DMS79 treated with DMSO at 0.1 percent for 48 hours (cell line): Measurements from ENCODE around the gene LEFTY1.
A peak's percentile ranks its signal among the peaks of the same experiment; 100 is the strongest.

ENCODE experiments used
- DNase-seq: peaks from one replicate; lab custom pipeline; 2025; lab: John Stamatoyannopoulos, UW

LEFTY1 gene

DNA sequence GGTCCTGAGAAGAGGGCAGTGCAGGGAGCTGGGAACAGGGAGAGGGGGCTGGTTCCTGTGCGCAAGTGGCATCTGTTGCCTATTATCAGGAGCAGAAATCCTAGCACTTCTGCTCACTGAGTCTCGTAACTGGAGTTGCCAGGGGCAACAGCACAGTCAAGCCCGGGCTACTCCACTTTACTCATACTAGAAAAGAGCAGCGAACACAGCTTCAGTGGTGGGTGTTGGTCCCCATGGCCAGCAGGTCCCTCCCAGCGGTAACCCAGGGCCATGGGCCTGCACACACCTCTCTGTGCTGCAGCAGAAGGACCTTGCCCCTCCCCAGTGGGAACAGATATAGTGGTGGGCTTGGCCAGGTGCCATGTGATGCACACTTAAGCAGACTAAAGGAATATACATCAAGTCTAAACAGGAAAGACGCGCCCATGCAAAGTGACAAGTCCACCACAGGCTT is 26.6 kb upstream of the LEFTY1 start:
- DNase-seq: peak; percentile 88

DNA sequence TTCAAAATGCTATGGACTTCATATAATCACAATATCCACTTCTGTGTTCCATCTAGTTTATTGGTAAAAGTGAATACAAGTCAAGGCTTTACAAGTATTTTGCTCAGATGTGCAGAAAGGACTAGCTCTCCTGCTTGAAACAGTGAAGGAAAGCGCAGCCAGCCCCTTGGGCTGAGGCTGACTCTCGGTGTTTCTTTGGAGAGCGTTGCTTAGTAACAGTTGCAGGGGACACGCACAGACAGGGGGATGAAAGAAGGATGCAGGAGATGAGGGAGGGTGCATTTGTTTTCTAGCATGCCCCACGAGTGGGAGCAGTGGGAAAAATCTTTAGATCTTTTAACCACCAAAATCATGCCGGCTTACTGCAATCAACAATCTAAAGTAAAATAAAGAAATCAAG is 26.0 kb upstream of the LEFTY1 start:
- no peak for DNase-seq

DNA sequence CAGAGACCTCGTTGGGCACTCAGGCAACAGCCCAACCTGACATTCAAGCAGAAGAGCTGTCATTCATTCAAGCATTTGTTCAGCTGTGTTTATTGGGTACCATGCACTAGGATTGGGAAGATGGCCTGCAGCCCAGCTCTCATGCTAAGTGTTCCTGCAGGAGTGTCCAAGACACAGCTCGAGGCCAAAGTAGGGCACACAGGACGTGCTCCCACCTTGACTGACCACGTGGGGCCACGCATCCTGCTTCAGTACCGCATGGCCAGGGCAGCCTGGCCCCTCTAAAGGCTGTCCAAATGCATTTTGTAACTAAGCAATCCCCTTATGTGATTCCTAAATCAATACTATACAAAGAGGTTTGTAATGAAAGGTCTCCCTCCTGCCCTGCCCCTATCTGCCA is 25.4 kb upstream of the LEFTY1 start:
- no peak for DNase-seq

DNA sequence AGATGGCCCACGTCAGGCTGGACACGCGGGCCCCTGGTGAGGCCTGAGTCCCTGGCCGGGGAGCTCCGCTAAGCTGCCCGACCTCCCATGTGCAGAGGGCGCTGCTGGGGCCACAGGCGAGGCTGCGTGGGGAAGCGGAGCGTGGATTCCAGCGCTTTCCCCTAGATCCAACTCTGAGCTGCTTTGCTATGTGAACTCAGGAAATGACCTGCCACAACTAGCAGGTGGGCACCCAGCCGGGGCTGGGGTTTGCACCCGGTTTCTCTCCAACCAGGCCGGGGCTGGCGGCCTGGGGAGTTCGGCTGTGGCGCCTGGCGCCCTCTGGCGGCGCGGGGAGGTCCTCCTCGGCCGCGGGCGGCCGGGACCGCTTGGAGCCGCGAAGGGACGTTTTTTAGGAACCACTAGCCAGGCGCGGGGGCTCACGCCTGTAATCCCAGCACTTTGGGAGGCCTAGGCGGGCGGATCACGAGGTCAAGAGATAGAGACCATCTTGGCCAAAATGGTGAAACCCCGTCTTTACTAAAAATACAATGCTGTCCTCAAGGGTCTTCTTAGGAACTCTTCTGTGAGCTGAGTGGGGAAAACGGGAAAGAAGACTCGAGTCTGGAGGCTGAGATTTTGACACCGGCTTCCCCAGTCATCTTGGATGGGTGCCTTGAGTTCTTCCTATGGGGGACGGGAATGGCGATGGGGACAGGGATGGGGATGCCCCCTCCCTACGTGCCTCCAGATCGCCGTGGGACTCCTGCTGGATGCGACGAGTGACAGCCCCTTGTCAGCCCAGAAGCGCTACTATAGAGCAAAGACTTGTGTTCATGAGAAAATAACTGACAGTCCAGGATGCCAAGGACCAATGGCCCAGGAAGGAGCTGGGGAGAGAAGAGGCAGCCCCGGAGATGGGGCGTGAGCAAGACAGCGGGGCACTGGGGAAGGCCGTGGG is 22.5 kb upstream of the LEFTY1 start:
- DNase-seq: no peak

DNA sequence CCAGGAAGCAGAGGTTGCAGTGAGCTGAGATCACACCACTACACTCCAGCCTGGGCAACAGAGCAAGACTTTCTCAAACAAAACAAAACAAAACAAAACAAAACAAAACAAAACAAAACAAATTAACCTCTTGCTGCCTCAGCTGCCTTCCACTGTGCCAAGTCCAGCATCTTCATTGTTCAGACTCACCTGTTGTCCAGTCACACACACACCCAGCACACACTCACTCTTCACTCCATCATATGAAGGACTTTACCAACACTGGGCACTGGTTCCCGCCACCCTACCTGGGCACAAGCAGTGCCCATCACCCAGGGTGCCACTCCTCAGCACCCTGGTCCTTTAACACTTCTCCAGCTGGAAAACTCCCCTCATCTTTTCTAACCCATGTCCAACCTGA is 20.5 kb upstream of the LEFTY1 start:
- DNase-seq: no peak

DNA sequence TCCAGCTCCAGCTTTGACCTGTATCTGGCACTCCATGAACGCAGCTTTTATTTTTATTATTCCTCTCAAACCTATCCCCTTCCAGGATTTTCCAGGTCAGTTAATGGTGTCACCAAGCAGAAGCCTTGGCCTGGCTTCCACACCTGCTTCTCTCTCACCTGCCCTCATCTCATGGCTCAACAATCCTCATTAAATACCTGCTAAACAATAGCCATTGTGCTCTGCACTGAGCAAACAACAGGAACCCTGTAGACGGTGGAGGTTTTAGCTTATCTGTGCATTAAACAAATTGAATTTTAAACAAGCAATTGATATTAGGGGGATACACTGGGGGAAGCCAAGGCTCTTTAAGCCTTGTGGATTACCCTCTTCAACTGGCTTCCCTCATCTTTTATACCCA is 19.8 kb upstream of the LEFTY1 start:
- peak; percentile 47 for DNase-seq

DNA sequence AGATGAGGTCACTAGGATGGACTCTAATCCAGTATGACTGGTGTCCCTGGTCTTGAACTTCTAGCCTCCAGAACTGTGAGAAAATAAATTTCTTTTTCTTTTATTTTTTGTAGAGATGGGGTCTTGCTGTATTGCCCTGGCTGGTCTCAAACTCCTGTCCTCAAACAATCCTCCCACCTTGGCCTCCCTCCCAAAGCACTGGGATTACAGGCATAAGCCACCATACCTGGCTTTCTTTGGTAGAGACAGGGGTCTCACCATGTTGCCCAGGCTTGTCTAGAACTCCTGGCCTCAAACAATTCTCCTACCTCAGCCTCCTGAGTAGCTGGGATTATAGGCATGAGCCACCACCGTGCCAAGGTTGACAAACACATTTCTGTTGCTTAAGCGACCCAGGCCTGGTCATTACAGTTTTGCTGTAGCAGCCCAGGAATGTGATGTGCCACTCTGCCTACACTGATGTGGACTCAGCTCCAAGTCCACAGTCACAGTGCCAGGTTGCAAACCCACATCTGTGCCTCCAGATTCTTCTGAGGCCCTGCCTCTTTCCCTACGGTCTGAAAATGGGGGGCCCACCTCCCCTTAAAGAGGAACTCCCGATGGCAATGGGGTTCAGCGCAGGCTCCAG is 19.2 kb upstream of the LEFTY1 start:
- no peak for DNase-seq

DNA sequence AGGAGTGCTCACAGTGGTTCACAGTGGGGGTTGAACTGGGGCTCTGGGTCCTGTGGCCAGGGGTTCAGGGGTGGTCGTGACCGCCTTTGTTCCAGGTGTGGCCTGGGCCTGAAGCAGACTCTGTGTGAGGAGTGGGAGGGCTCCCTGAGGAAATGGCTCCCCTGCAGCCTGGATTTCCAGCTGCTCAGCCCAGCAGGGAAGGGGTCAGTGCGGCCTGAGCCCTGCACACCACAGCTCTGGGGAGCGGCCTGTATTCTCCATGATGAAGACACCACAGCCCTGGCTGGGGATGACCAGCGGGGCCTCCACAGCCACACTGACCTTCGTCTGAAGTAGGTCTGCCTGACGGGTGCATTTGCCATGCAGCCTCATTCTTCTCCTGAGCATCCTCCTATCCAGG is 18.4 kb upstream of the LEFTY1 start:
- no peak for DNase-seq

DNA sequence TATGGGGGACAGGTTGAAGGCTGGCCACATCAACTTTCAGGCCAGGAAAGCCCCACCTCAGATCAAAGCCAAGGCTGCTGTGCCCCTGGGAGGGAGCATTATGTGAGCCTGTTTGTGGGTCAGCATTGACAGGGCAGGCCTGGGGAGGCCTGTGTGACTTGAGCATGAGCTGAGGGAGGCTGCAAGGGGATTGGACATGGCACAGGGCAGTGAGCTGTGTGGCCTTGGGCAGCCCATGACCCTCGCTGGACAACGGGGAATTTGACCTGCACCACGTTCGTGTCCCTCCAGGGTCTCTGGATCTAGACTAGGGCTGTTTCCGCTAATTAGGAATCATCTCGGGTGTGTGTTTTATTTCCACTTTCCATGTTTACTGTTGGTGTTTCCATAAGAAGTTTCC is 17.5 kb upstream of the LEFTY1 start:
- DNase-seq: no peak

DNA sequence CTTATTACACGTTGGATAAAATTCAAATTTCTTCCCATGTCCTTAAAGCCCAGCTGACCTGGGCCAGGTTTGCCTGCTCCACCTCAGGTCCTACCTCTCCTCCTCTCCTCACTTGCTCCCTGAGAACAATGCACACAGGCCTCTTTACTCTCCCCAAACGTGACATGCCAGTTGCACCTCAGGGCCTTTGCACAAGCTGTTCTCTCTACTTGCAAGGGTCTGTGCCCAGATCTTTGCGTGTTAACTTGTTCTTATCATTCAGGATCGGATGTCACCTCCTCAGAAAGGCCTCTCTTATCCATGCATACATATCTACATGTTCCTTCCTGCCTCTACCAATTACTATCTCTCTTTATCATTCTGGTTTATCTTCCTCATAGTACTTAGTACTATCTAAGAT is 14.7 kb upstream of the LEFTY1 start:
- DNase-seq: no peak

DNA sequence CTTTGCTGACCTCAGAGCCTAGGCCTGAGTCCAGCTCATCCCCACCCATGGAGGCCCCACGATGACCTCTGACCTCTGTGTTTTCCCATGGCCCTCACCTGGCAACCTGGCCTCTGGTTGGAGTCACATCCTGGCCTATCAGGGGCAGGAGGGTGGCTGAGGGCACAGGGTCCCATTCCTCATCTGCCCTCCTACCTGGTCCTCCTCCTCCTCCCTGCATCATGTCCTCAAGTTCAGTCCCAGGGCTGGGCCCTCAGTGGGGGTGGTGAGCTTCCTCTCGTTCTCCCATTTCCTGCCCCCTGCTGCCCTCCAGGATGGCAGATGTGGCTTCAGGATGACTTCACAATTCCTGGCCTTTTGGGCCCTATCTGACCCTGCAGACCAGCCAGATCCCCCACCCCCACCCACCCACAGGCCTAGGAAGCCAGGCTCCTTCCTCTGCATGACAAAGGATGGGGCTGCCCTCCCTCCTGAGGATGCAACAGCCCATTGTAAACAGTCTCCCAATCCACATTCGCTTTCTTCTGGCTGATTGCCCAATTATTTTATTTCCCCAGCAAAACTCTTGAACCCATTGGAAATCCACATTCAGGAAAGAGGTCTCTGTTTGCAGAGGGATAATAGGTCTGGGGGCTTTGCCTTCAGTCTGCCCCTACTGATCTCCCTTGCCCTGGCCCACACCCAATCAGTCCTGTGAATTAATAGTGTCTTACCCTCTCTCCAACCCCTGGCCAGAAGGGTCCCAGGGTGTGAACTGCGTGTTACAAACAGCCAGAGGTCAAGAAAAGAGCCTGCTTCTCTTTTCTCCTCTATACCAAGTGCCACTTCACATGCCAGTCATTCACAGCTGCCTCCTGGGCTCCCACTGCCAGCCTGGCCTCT is 10.3 kb upstream of the LEFTY1 start:
- peak; percentile 26 for DNase-seq

DNA sequence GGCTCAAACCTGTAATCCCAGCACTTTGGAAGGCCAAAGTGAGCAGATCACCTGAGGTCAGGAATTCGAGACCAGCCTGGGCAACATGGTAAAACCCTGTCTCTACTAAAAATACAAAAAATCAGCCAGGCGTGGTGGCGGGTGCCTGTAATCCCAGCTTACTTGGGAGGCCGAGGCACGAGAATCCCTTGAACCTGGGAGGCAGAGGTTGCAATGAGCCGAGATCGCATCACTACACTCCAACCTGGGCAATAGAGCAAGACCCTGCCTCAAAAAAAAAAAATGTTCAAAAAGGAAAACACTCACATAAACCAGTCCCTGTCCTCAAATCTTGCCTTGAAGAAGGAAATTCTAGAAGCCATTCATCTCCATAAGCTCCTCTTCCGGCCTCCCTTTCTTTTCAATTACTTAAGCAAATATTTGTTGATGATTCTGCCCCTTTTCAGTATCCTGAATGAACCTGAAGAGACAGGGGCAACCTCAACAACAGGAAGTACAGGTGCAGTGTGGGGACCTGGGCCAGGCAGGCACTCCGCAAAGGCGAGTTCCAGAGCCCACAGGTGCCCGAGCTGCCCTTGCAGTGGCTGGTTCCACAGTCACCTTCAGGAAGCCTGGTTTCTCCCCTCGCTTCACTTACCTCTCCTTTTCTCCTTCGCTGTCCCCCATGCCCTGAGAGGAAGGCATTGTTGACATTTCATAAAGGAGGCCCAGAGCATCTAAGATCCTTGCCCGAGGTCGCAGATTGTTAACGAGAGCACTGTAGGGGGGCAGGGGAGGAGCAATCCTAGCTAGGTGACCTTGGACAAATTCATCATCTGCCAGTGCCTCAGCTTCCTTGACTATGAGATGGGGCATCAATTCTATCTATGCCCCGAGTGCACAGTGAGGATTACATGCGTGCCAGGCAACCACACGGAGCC is 8.9 kb upstream of the LEFTY1 start:
- DNase-seq: peak; percentile 18

DNA sequence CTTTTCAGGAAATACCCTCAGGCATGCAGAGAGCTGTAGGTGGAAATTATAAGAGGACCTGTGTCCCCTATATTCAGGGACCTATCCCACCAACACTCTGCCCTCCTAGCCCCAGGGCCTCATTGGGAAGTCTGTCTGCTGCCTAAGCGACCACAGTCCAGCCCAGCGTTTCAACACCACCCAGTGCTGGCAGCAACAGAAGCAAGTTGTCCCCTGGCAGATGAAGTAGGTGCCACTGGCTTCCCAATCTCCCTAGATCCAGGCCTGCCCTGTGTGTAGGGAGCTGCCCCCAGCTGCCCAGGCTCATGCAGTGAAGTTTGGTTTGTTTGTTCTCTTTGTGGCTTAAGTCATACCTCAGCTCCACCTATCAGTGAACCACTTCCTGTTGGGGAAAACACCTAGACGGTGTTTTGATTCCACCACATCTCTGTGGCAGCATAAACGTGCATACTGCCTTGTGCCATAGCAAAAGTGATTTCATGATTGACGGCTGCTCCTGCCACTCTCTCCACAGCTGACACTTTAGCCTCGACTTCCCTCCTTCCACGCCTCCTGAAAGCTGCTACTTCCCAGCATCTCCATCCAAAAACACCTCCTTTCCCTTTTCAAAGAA is 8.1 kb upstream of the LEFTY1 start:
- DNase-seq: no peak

DNA sequence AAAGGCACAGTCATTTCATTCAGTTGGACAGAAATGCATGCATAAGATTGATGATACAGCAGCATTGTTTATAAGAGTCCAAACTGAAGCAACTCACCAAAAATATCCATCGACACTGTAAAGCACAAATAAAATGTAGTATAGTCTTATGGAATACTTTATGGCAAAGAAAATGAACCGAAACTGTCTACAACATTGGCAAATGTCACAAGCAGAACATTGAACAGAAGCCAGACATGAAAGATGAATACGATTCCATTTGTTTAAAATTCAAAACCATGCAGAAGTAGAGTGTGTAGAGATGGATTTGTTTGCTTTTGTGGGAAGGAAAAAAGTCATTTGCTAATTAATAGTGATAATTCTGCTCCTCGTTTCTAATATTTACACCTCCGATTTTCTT is 7.5 kb upstream of the LEFTY1 start:
- DNase-seq: no peak

DNA sequence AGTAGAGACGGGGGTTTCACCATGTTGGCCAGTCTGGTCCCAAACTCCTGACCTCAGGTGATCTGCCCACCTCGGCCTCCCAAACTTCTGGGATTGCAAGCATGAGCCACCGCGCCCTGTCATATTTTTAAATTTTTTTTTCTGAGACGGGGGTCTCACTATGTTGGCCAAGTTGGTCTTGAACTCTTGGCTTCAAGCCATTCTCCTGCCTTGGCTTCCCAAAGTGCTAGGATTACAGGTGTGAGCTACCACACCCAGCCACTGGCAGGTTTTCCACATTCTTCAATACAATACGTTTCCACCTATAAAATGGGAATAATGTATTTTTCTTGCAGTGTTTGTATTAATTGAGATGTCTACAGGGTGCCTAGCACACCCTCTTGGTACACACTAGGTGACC is 3.4 kb upstream of the LEFTY1 start:
- DNase-seq: no peak

DNA sequence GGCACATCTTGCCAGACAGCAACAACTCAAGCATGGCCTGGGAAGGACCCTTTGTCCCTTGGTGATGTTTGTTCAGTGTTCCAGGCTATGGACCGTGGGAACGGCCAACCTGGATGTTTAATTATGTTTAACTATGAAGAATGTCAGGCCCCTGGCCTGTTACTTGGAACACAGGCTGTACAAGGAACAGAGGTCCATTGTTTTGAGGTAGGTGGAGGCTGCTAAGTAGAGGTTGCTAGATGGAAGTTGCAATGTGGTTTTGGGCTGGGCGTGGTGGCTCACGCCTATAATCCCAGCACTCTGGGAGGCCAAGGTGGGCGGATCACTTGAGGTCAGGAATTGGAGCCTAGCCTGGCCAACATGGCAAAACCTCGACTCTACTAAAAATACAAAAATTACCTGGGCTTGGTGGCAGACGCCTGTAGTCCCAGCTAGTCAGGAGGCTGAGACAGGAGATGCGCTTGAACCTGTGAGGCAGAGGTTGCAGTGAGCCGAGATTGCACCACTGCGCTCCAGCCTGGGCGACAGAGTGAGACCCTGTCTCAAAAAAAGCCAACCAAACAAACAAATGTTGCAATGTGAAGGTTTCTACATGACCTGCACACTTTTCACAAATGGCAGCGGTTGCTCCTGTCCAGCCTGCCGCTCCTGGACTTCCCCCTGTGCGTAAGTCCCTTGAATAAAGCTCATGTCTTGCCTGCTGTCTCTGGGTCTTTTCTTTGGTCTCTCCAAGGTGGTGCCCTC is 2.5 kb upstream of the LEFTY1 start:
- DNase-seq: no peak

DNA sequence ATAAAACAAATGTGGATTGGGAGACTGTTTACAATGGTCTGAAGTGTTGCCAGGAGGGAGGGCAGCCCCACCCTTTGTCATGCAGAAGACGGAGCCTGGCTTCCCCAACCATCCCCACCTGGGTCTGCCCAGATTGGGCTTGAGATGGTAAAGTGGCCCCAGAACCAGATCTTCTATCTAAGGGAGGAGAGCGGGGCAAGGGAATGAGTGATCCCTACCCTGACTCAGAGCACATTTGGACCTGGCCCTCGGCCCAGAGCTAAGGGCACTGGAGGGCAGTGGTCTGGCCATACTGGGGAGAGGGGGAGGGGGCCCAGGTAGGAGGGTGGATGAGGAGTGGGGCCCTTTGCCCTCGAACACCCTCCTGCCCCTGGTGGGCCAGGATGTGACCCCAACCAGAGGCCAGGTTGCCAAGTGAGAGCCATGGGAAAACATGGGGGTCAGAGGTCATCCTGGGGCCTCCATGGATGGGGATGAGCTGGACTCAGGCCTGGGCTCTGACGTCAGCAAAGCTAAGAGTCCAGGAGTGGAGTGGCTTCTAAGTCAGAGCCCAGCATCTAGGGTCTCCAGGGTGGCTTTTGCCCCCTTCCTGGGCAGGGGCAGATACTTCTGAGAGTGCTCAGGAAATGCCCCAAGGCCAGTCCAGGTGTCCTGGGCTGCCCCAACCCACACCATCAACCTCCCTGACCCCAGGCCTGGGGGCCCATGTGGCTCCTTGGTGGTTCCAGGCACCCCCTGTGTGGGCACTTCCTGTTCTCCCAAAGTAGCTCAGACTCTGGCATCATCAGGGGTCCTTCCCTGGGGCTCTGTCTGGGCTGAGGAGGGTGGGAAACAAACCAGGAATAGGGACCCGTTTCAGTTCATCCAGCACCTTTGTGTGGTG is 1.6 kb upstream of the LEFTY1 start:
- DNase-seq: no peak

DNA sequence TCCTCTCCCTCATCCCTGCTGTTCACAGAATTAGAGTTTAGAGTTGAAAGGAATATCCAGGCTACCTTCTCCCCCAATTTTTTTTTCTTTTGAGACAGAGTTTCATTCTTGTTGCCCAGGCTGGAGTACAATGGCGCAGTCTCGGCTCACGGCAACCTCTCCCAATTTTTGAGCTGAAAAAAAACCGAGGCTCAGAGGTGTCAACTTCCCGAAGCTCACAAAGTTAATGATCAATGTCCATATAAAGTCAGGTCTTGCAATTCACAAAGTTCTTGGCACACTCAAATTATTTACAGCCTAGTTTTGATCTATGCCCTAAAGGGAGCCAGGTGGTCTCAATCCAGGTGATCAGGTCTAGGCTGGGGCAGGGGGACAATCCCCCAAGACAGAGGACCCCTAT is 797 bp upstream of the LEFTY1 start:
- no peak for DNase-seq

DNA sequence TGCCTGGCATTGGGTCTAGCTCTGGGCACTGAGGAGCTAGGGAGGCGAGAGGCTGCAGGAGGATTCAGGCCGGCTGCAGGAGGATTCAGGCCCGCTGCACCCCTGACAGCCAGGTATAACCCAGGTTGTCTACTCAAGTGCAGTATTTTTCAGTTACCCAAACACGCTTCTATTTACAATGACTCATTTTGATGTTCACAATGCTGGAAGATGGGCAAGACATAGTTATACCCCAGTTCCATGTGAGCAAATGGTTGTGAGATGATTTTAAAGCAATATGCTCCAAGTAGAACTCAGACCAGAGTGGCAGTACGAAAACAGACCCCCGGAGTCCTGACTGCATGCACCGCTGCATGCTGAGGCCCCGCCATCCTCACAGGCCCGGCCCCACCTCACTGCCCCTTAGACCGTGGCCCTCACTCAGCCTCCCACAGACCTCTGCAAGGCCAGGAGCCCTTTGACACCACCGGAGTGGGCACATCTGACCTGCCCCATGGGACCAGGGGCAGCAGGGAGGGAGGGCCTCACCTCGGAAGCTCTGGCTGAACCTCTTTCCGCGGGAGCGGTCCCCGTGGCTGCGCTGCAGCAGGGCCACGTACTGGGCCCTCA is 553 bp downstream of the LEFTY1 start:
- no peak for DNase-seq
